ENCODE data around the gene IFNA21.
"Not testable (repeated sequence)": the region's sequence is repeated elsewhere in the genome, so short reads cannot be mapped to it uniquely, and the experiment has no call there.

Gene IFNA21

DNA sequence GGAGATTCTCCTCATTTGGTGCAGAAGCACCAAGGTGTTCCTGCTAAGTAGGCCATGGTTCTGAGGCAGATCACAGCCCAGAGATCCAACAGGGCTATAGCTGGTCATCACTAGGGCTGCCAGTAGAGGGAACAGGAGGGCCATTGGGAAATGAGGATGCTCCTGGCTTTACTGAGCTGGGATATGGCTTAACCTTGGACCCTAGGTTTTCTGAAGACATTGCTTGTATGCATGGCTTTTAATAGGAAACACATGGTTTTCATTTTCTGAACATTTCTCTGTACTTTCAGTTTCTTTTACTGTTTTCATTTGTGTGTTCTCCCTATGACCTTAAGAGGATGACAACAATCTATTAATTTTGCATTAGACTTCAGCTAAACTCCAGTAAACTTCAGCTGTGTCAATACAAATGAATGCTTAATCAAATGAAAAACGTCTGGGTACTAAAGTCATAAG is 25.0 kb downstream of the IFNA21 start, which contains the start of gene IFNW1:
TSS of gene IFNW1 (minus strand) at position 406 of the 456 bp plus-strand sequence. CDS start at position 144, 262 bp downstream.
- DNase-seq (ENCODE audit: low read depth in 3 of 3): no peak

DNA sequence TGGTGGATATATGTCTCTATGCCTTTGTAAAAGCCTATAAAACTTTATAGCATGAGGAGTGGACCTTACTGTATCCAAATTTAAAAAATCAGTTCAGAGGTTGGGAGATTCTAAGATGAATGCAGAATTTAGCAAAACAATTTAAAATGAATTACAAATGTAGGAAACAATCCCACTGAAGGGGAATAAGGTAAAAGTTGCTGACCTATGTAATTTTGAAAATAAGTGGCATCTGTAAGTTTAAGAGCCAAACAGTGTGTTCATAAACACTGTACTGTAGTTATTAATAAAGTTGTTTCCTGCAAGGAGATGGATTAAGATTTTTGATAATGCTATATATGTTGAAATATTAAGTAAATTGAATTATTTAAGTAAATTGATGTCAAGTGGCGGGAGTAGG is 29.4 kb downstream of the IFNA21 start:
- no peak for DNase-seq (ENCODE audit: low read depth in 3 of 3)

DNA sequence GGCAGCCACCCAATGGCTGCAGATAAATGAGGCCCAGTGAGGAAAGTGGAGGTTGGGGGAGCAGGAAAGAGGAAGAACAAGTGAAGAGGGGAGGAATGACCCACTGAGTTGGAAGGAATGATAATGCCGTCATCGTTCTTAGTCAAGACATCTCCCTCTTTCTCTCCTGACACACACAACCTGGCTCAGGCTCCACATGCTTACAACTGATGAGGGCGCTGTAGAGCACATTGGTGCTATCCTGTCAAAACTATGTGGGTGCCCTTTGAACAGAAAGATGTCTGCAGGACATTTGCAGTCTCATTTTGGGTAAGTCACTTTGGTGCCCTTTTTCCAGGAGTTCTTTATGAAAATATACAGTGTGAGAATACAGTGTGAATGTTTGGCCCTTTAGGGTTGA is 30.7 kb downstream of the IFNA21 start:
- no peak for DNase-seq (ENCODE audit: low read depth in 3 of 3)

DNA sequence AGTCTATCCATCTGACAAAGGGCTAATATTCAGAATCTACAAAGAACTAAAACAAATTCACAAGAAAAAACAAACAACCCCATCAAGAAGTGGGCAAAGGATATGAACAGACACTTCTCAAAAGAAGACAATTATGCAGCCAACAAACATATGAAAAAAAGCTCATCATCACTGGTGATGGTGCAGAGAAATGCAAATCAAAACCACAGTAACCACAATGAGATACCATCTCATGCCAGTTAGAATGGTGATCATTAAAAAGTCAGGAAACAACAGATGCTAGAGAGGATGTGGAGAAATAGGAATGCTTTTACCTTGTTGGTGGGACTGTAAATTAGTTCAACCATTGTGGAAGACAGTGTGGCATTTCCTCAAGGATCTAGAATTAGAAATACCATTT is 38.3 kb downstream of the IFNA21 start:
- DNase-seq (ENCODE audit: low read depth in 3 of 3): not testable (repeated sequence)

DNA sequence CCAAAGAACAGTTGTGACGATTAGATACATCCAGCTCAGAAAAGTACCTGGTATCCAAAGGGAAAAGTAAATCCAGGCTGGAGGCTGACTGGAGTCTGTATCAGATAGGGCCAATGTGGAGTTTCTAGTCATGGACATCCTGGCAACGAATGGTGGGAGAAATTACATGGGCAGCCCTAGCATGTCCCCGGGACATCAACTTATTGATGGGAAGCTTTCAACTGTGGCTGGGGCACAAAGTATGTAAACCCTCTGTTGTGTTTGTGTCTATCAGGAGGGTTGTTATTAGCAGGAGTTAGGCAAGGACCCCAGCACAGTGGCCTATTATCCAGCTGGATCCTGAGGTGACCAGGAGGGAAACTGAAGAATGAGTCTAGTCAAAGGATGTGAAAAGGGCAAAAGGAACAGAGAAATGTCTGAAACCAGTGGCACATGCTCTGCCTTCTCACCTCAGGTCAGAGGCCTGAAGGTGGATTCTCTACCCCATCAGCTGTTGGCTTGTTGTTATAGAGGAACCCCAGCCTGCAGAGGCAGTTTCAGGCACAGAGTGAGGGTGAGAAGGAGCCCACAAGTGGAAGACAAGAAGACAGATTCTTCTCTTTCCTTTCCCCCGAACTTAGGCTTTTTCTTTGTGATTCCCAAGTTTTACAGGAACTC is 44.7 kb downstream of the IFNA21 start:
- no peak for DNase-seq (ENCODE audit: low read depth in 3 of 3)

DNA sequence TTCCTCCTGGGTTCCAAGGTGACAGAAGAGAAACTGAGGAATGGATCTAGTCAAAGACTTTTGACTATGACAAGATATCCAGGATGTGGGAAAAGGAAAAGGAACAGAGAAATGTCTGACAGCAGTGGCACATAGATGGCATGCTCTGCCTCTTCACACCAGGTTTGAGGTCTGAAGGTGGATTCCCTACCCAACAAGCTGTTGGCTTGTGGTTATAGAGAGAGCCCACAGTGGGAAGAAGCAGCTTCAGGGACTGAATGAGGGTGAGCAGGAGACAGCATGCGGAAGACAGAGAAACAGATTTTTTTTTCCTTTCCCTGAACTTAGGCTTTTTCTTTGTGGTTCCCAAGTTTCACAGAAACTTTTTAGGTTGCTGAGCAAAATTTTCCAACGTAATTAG is 45.4 kb downstream of the IFNA21 start:
- no peak for DNase-seq (ENCODE audit: low read depth in 3 of 3)

DNA sequence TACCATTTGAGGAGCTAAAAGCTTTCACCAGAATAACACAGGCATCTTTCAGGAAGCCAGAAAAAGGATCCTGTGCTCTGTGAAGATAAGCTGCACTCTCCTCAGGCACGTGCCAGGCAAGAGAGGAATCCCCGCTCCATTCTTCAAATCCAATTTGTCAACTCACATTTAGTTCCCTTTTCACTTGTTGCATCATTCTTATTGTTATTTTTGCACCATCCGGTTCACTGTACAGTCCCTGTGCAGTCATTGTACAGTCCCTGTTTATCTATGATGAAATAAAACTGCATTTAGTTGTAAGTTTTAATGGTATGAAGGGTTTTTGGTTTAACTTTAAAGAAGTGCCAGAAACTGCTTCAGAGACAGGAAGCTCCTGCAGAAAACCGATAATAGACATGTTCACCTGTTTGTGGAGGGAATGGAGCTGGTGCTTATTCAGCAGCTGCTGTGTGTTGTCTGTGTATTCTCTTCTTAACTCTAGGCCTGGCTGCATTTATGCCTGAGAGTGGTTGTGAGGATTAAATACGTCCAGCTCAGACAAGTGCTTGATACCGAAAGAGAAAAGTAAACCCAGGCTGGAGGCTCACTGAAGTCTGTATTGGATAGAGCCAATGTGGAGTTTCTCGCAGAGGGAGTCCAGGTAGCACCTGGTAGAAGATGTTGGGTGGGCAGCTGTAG is 47.2 kb downstream of the IFNA21 start:
- no peak for DNase-seq (ENCODE audit: low read depth in 3 of 3)

Measured in stimulated activated CD4-positive, alpha-beta T cell treated with anti-CD3 and anti-CD28 coated beads, TNF-alpha, amount 100 ng/mL, for 4 hours (primary cell).